ENCODE results near the gene WDR48.

The WDR48 gene

DNA sequence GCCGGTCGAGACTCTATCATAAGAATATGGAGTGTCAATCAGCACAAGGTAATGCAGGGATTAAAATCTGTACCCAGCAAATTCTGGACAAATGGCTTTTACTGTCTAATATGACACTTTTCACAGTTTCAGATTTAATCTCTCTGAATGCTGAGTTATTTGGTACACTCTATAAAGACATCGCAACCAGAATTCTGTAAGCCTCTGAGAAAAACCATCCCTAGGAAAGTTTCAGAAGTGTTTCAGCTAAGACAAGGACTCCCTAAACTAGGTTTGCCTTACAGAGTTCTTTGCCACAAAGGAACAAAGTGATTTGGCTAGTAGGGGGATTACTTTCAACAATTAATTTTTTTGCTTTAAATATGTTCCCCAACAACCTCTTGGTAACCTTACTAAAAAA lies 11.3 kb downstream of the WDR48 start:
- no peak for DNase-seq (ENCODE audit: low read depth in 1 of 2, low spot score in 1 of 2)

- DNase-seq (ENCODE audit: low read depth in 1 of 2, low spot score in 1 of 2) = no peak
Measured at GRCh38 chr3:39064646-39065045, 12.8 kb downstream of the WDR48 start.

GRCh38 chr3:39065197-39065596 lies 13.4 kb downstream of the WDR48 start:
- DNase-seq (ENCODE audit: low read depth in 1 of 2, low spot score in 1 of 2) = no peak

- DNase-seq (ENCODE audit: low read depth in 1 of 2, low spot score in 1 of 2) = no peak
Measured at GRCh38 chr3:39067286-39067685, 15.5 kb downstream of the WDR48 start.

DNA sequence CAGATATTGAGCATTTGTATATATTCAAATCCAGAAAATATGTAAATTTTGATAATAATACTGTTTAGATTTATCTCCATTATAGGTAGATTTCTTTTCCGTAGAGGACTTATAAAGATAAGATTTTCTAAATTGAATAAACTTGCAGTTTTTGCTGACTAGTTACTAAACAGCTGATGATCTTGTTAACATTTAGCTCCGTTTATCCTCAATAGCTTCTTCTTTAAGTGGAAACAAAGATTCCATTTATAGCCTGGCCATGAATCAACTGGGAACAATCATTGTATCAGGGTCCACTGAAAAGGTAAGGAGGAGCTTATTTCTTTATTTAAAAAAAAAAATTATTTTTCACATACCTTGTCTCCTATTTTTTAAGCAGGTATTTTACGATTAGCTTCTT lies 16.7 kb downstream of the WDR48 start:
- DNase-seq (ENCODE audit: low read depth in 1 of 2, low spot score in 1 of 2) = no peak

DNA sequence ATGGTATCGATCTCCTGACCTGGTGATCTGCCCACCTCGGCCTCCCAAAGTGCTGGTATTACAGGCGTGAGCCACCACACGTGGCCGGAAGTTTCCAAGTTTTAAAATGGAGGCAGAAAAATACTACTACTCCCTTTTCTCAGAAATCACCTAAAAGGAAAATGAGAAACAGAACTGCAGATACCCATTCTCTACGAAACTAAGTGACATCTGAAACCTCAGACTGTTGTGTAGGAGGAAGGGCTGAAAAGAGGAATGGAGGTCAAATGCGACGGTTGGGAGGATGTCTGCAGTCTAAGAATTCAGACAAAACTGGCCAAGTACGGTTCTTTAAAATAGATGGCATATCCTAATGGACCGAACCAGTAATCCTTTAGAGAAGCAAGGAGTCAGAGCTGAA lies 24.1 kb downstream of the WDR48 start:
- no peak for DNase-seq (ENCODE audit: low read depth in 1 of 2, low spot score in 1 of 2)

- DNase-seq (ENCODE audit: low read depth in 1 of 2, low spot score in 1 of 2) = no peak
Measured at GRCh38 chr3:39079530-39079929, 27.7 kb downstream of the WDR48 start.

- no peak for DNase-seq (ENCODE audit: low read depth in 1 of 2, low spot score in 1 of 2)
Measured at GRCh38 chr3:39080026-39080425, 28.2 kb downstream of the WDR48 start.

DNA sequence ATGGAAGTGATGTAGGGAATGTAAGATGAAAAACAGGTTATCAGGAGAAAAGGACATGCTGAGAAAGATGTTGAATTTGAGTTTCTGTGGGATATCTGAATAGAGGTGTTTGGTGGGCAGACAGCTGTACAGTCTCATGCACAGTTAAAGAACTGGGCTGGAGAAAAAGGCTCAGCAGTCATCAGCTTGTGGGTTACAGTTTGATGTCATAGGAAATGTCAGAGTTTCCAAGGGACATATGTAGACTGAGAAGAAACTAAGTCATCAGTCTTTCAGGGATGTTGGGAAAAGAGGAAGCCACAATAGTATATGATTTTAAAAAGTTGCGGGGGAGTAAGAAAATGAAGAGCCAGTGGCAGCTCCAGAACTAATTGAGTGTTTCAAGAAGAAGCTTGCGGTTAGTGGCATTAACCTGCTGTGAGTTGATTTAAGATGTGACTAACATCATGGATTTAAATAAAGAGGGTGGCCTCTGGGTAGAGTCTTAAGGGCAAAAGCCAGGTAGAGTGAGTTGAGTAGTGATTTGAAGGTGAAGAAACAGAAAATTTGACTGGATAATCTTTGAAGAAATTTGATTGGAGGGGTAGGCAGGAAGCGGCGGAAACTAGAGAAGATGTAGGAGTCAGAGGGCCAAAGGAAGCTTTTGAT lies 31.0 kb downstream of the WDR48 start:
- DNase-seq (ENCODE audit: low read depth in 1 of 2, low spot score in 1 of 2) = no peak

DNA sequence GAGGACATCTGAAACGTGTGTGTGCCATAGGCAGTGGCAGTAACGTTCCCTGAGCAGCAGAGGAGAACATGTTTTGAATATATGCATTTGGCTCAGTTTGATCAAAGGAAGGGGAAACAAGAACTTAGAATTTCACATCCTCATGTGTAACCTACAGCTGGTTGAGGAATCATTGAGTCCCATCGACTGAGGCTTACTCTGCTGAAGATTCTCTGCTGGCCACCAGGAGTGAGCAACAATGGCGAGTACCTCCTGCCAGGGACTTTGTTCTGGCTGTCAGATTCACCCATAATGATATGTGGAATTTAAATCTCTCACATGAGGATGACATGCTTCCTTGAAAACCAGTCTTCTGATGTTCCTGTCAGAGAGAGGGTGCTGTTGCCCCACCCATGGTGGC lies 34.3 kb downstream of the WDR48 start:
- DNase-seq (ENCODE audit: low read depth in 1 of 2, low spot score in 1 of 2) = no peak

GRCh38 chr3:39088456-39088855 lies 36.6 kb downstream of the WDR48 start:
- no peak for DNase-seq (ENCODE audit: low read depth in 1 of 2, low spot score in 1 of 2)

DNA sequence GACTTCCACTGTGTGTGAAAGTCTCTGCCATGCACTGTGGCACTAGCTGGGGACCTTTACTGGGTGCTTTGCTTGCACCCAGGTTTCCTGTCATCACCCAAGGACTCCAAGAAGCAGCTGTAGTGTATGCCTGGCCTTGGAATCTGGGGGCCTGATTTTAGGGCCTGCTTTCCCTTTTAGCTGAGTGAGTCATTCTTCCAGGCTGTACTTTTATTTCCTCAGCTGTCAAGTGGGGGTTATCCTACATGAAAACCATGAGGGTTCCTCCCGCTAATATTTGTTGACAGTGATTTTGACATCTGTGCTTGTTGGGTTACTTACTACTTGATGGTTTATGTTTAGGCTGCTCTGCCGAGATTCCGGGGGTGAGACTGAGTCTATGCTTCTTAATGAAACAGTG lies 37.1 kb downstream of the WDR48 start:
- DNase-seq (ENCODE audit: low read depth in 1 of 2, low spot score in 1 of 2) = no peak

GRCh38 chr3:39090922-39091321 lies 39.1 kb downstream of the WDR48 start:
- DNase-seq (ENCODE audit: low read depth in 1 of 2, low spot score in 1 of 2) = no peak

DNA sequence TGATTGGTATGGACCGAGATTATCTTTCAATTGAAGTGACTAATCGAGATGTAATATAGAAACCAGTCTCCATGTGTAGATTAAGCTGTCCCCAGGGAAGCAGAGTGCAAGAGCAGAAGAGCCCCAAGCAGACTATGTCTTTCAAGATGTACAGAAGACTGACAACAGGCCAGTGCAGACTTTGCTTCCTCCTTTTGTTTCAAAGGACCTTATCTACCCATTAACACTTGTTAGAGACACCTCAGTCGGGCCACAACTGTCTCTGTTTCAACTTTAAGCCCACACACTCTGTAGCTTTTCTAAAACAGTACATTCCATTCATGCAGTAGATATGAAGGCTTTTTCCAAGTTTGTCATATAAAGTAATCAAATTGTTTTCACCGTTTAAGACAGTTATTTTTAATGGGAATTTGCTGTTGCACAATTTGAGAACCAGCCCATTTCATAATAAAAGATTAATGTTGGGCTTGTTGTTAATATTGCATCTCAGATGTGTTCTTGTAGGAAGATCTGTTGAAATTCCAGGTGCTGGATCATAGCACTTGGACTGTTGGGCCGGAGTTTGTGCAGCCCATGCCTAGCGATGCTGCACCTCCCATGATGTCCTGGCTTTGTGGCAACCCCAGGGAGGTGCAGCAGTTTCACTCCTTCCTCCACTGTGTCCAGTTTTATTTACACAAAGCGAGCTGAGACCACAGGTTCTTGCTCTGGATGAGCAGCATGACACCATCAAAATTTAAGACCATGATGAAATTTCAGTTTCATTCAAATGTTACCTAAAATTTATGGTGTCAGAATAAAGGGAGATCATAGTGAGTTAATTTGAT lies 43.2 kb downstream of the WDR48 start:
- no peak for DNase-seq (ENCODE audit: low read depth in 1 of 2, low spot score in 1 of 2)

- no peak for DNase-seq (ENCODE audit: low read depth in 1 of 2, low spot score in 1 of 2)
Measured at GRCh38 chr3:39095778-39096177, 44.0 kb downstream of the WDR48 start.

GRCh38 chr3:39096775-39097174 lies 45.0 kb downstream of the WDR48 start:
- no peak for DNase-seq (ENCODE audit: low read depth in 1 of 2, low spot score in 1 of 2)

- DNase-seq (ENCODE audit: low read depth in 1 of 2, low spot score in 1 of 2) = no peak
Measured at GRCh38 chr3:39097716-39098472, 46.1 kb downstream of the WDR48 start.

DNA sequence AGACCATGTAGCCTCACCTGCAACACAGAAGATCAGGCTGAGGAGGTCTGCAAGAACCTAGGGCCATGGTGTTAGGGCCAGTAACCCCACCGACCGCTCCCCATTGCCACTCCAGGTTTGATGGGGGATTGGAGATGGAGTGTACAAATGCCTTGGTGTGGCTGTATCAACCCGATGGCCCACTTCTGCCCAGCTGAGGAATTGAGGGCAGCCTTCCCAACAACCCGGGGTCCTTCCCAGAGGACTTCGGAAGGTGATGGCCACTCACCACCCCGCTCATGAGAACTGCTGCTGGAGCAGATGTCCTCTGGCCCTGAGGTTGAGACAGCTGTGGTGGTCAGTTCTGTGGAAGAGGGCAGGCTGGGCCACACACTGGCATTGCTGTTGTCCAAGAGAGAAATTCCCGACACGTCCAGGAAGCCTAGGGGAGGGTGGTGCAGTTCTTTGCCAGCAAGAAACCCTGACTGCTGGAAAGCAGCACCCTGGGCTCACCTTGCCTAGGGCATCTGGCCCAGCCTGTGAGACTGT lies 46.7 kb downstream of the WDR48 start:
- no peak for DNase-seq (ENCODE audit: low read depth in 1 of 2, low spot score in 1 of 2)

DNA sequence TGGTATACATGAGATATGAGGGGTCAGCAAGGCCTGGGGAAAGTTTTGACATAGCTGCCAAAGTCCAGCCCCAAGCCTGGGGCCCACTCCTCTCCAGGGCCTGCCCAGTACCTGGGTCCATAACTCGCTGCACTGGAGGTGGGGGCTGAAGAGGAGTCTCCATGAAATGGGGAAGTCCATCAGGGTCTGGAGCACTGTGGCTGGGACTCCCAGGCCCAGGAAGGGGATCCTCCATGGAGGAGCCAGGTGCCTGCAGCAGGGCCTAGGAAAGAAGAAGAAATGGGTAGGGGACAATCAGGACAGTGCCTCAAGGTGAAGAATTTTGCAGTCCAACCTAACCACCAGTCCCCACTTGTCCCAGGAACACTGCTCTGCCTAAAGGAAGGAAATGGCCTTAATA lies 47.4 kb downstream of the WDR48 start:
- DNase-seq (ENCODE audit: low read depth in 1 of 2, low spot score in 1 of 2) = no peak

DNA sequence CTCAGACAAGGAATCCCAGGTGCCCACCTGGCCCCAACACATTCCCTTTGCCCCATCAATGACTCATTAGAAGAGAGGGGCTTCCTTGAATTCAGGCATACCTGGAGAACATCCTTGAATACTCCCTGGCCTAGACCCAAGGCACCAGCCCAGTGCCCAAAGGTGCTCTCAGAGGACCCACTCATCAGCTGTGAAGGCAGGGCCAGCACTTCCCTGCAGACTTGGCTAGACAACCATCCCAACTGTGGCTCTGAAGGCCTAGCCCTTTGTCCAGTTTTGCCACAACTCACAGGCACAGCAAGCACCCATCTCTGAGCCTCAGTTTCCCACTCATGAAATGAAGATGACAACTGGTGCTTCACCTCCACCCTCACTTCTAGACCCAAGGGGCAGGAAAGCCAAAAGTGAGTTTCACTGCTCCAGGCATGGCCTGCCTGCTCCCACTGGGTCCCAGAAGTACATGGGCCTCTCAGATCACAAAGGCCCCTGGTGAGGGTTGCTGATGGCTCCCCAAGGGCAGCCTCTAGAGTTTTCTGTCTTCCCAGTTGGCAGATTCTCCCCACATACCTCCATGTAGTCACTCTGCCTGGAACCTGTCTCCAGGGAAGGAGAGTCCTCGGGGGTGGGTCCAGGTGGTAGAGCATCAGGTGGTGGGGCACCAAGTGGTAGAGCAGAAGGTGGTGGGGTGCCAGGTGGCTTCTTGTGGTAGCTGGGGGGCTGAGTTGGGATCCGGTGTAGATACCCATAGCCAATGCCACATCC lies 48.1 kb downstream of the WDR48 start:
- no peak for DNase-seq (ENCODE audit: low read depth in 1 of 2, low spot score in 1 of 2)

DNA sequence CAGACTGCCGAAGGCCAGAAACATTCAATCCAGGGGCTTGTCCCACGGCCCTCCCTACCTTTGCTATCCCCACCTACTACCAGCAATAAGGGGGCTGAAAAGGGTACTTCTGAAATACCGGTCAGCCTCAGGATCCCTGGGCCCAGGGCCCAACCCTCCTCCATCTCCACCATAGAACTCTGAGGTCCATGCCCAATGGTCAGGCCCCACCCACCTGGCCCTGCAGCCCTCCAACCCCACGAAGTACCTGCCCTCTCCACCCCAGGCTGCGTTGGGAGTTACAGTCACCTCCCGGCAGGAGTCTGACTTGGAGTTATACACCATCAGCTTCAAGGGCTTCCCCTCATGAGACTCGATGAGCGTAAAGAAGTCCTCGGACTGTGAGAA lies 48.7 kb downstream of the WDR48 start:
- no peak for DNase-seq (ENCODE audit: low read depth in 1 of 2, low spot score in 1 of 2)

Measured in activated CD4-positive, alpha-beta T cell treated with anti-CD3 and anti-CD28 coated beads, Interleukin-2, amount 50 U/mL, for 24 hours (primary cell).